Nephron progenitor cell (in vitro differentiated cells): ENCODE data around the gene CACNB4.
"Not testable (repeated sequence)": the region's sequence is repeated elsewhere in the genome, so short reads cannot be mapped to it uniquely, and the experiment has no call there.

ENCODE experiments used
- DNase-seq: peaks from one replicate; pipeline ENCODE4 v3.0.0; 2021
- H3K27ac Mint-ChIP-seq: 2 replicates; pipeline ENCODE4 v1.8.0; 2021; ENCODE audit warnings: mild to moderate bottlenecking, moderate library complexity, mixed read lengths
- H3K27me3 Mint-ChIP-seq: 2 replicates; pipeline ENCODE4 v1.8.0; 2021; ENCODE audit warnings: mild to moderate bottlenecking, low read depth, mixed read lengths; ENCODE audit not compliant: poor library complexity
- H3K36me3 Mint-ChIP-seq: 2 replicates; pipeline ENCODE4 v1.8.0; 2021; ENCODE audit warnings: low read depth, mixed read lengths
- H3K4me1 Mint-ChIP-seq: 2 replicates; pipeline ENCODE4 v1.8.0; 2021; ENCODE audit warnings: mixed read lengths
- H3K4me3 Mint-ChIP-seq: 2 replicates; pipeline ENCODE4 v1.8.0; 2021; ENCODE audit warnings: mild to moderate bottlenecking, moderate library complexity, mixed read lengths
- H3K9me3 Mint-ChIP-seq: 2 replicates; pipeline ENCODE4 v1.8.0; 2021; ENCODE audit warnings: mild to moderate bottlenecking, moderate library complexity, mixed read lengths
- TF ChIP-seq, protein P1 (sequence below): fragments of 200-600 bp; sonication (generic); IDR thresholded peaks from 2 replicates; pipeline ENCODE4 v1.5.0; 2021; ENCODE audit warnings: antibody characterized with exemption

CACNB4 gene

DNA sequence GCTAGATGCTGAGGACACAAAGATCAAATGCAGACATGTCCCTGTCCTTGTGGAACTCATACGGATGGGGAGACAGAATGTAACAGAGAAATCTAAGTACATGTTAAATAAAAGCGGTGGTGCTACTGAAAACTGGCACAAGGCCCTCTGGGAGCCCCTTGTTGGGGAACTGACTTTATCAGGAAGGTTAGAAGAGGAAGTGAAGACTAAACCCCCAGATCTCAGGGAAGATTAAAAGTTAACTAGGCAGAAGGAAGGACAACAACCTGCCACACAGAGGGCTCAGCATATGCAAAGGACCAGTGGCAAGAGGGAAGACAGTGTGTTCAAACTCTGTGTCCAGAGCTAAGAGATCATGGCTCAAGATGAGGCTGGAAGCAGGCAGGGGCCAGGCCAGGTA, 4.8 kb downstream of the CACNB4 start:
- no peak overlapping the region for H3K4me3 Mint-ChIP-seq
- no peaks in the 10 kb centered on the region for H3K36me3 Mint-ChIP-seq
- TF ChIP-seq, protein P1, sequence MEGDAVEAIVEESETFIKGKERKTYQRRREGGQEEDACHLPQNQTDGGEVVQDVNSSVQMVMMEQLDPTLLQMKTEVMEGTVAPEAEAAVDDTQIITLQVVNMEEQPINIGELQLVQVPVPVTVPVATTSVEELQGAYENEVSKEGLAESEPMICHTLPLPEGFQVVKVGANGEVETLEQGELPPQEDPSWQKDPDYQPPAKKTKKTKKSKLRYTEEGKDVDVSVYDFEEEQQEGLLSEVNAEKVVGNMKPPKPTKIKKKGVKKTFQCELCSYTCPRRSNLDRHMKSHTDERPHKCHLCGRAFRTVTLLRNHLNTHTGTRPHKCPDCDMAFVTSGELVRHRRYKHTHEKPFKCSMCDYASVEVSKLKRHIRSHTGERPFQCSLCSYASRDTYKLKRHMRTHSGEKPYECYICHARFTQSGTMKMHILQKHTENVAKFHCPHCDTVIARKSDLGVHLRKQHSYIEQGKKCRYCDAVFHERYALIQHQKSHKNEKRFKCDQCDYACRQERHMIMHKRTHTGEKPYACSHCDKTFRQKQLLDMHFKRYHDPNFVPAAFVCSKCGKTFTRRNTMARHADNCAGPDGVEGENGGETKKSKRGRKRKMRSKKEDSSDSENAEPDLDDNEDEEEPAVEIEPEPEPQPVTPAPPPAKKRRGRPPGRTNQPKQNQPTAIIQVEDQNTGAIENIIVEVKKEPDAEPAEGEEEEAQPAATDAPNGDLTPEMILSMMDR, result no peak
- H3K4me1 Mint-ChIP-seq, result peaks cover 11% of the 10 kb centered on the region
- no peak for DNase-seq
- no peak overlapping the region for H3K27ac Mint-ChIP-seq
- H3K27me3 Mint-ChIP-seq, result peaks cover 67% of the 10 kb centered on the region
- no peaks in the 10 kb centered on the region for H3K9me3 Mint-ChIP-seq

- Mint-ChIP-seq H3K27ac (no peak overlapping the region), H3K27me3 (peaks cover 65% of the 10 kb centered on the region), H3K9me3 (no peaks in the 10 kb centered on the region), H3K4me3 (no peak overlapping the region), H3K4me1 (peaks cover 10% of the 10 kb centered on the region), H3K36me3 (no peaks in the 10 kb centered on the region)
- no peak for DNase-seq
- TF ChIP-seq, protein P1, result no peak
Measured at GRCh38 chr2:152093464-152093863, 5.4 kb downstream of the CACNB4 start.

DNA sequence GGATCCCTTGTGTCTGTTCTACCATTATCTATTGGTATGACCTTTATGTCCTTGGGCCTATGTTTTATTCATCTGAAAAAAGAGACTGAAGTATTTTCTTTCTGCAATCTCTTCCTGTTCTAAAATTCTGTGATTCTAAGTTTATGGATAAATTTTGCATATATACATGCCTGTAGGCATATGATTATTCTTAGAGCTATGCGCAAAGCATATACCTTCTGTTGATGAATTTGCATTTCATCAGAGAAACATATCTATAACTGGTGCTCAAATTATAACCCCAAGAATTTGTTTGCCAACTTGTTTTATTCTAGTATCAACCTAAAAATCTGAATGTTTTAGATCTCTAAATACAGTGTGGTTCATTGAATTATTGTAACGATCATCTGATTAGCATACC, 6.7 kb downstream of the CACNB4 start:
- Mint-ChIP-seq H3K4me1 (no peaks in the 10 kb centered on the region), H3K27ac (no peak overlapping the region), H3K4me3 (no peak overlapping the region), H3K36me3 (no peaks in the 10 kb centered on the region), H3K27me3 (peaks cover 51% of the 10 kb centered on the region), H3K9me3 (no peaks in the 10 kb centered on the region)
- DNase-seq, result no peak
- TF ChIP-seq, protein P1, result no peak

- not testable (repeated sequence) for H3K4me3 Mint-ChIP-seq
Measured at GRCh38 chr2:152090726-152091125, 8.1 kb downstream of the CACNB4 start.

GRCh38 chr2:152089238-152089637, 9.6 kb downstream of the CACNB4 start:
- H3K9me3 Mint-ChIP-seq, result no peaks in the 10 kb centered on the region
- no peak for DNase-seq
- no peak overlapping the region for H3K27ac Mint-ChIP-seq
- H3K27me3 Mint-ChIP-seq, result peaks cover 23% of the 10 kb centered on the region
- no peaks in the 10 kb centered on the region for H3K36me3 Mint-ChIP-seq
- no peaks in the 10 kb centered on the region for H3K4me1 Mint-ChIP-seq
- TF ChIP-seq, protein P1, result no peak
- no peak overlapping the region for H3K4me3 Mint-ChIP-seq

More at GRCh38 chr2:152090726-152091125, 8.1 kb downstream of the CACNB4 start:
- peaks cover 37% of the 10 kb centered on the region for H3K27me3 Mint-ChIP-seq
- not testable (repeated sequence) for H3K27ac Mint-ChIP-seq, H3K9me3 Mint-ChIP-seq, DNase-seq, H3K4me1 Mint-ChIP-seq, H3K36me3 Mint-ChIP-seq

- no peaks in the 10 kb centered on the region for H3K4me1 Mint-ChIP-seq
- no peaks in the 10 kb centered on the region for H3K36me3 Mint-ChIP-seq
- TF ChIP-seq, protein P1, result no peak
- peaks cover 13% of the 10 kb centered on the region for H3K27me3 Mint-ChIP-seq
- H3K4me3 Mint-ChIP-seq, result no peak overlapping the region
- no peak overlapping the region for H3K27ac Mint-ChIP-seq
- H3K9me3 Mint-ChIP-seq, result no peaks in the 10 kb centered on the region
- no peak for DNase-seq
Measured at GRCh38 chr2:152088006-152088405, 10.8 kb downstream of the CACNB4 start.
